Measurements from ENCODE around the gene CTNND1.
A peak's percentile ranks its signal among the peaks of the same experiment; 100 is the strongest.

Gene CTNND1

DNA sequence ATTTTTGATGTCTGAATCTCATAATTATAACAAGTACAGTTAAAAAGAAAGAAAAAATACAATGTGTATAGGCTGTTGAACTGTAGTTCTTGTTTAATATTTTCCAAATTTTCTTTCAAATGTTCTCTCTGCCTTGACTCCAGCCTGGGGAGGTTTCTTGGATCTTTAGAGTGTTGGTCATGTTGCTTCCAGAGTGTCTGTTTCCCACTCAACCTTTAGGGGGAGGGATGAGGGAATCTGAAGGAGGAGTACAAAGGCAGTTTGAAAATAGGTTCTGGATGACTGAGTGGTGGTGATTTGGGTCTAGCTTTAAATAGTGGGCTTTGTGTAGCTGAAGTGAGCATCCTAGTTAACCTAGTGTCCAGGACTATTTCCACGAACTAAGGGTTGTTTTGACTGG lies 2.0 kb downstream of the CTNND1 start:
- no peaks in the 10 kb centered on the region for H3K36me3 ChIP-seq (ENCODE audit: control insufficient read depth, insufficient read depth, low read length)
- no peak overlapping the region for H3K27ac ChIP-seq (ENCODE audit: low read length)
- no peak for DNase-seq (ENCODE audit: low read depth, low spot score)
- H3K4me3 ChIP-seq (ENCODE audit: low read length), result peak overlapping the region; percentile 32; the same call in 1 of the 2 replicates
- H3K27me3 ChIP-seq (ENCODE audit: control insufficient read depth, insufficient read depth, low read length), result no peaks in the 10 kb centered on the region
- H3K9me3 ChIP-seq (ENCODE audit: control insufficient read depth, insufficient read depth, low read length), result no peaks in the 10 kb centered on the region
- peaks cover 2% of the 10 kb centered on the region; the same call in 1 of the 2 replicates for H3K4me1 ChIP-seq (ENCODE audit: control insufficient read depth, insufficient read depth, low read length)
- WGBS (ENCODE audit: insufficient coverage, insufficient read length), result no CpG with 5 or more reads among the region's 1 CpG

DNA sequence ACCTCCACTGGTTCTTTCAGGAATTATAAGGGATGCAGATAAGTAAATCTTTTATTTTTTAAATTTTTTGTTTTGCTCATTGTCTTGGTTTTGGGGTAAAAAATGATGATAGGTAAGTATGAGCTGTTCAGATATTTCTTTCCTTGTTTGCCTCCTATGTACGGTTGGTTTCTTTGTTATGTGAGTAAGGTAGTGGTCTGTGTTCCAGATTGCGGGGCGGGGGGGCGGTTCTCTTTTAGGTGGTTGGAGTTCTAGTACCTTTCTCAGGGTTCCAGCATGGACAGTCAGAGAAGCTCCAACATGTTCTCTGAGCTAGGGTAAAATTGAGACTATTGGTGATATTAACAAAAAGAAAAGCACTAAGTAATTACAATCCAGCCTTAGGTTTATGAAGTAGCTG lies 2.4 kb downstream of the CTNND1 start:
- WGBS (ENCODE audit: insufficient coverage, insufficient read length), result no CpG with 5 or more reads among the region's 4 CpGs
- Histone ChIP-seq H3K4me3 (ENCODE audit: low read length) (peak overlapping the region; percentile 32; the same call in 1 of the 2 replicates), H3K27ac (ENCODE audit: low read length) (no peak overlapping the region)

DNA sequence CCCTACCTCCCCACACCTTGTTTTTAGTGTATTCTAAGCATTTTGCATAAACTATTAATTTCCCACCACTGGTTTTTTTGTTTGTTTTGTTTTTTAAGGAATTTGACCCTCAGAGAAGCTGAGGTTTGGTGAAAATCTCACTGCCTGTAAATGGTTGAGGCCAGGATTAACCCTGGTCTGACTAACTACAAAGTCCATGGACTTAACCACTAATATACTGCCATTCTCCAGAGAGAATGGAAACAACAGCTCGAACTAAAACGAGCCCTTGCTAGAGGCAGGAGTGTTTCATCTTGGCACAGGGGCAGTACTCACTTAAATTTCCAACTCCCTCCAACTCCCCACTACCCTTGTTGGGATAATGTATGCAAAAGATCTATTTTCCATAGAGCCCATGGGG lies 3.0 kb downstream of the CTNND1 start:
- Histone ChIP-seq H3K9me3 (ENCODE audit: control insufficient read depth, insufficient read depth, low read length) (no peaks in the 10 kb centered on the region), H3K27ac (ENCODE audit: low read length) (no peak overlapping the region), H3K27me3 (ENCODE audit: control insufficient read depth, insufficient read depth, low read length) (no peaks in the 10 kb centered on the region), H3K4me3 (ENCODE audit: low read length) (no peak overlapping the region), H3K36me3 (ENCODE audit: control insufficient read depth, insufficient read depth, low read length) (no peaks in the 10 kb centered on the region), H3K4me1 (ENCODE audit: control insufficient read depth, insufficient read depth, low read length) (peaks cover 2% of the 10 kb centered on the region; the same call in 1 of the 2 replicates)
- WGBS (ENCODE audit: insufficient coverage, insufficient read length), result no CpG with 5 or more reads among the region's 2 CpGs
- DNase-seq (ENCODE audit: low read depth, low spot score), result no peak

More for the DNA sequence above, 2.4 kb downstream of the CTNND1 start:
- Histone ChIP-seq H3K27me3 (ENCODE audit: control insufficient read depth, insufficient read depth, low read length) (no peaks in the 10 kb centered on the region), H3K36me3 (ENCODE audit: control insufficient read depth, insufficient read depth, low read length) (no peaks in the 10 kb centered on the region), H3K4me1 (ENCODE audit: control insufficient read depth, insufficient read depth, low read length) (peaks cover 2% of the 10 kb centered on the region; the same call in 1 of the 2 replicates), H3K9me3 (ENCODE audit: control insufficient read depth, insufficient read depth, low read length) (no peaks in the 10 kb centered on the region)
- DNase-seq (ENCODE audit: low read depth, low spot score), result no peak

DNA sequence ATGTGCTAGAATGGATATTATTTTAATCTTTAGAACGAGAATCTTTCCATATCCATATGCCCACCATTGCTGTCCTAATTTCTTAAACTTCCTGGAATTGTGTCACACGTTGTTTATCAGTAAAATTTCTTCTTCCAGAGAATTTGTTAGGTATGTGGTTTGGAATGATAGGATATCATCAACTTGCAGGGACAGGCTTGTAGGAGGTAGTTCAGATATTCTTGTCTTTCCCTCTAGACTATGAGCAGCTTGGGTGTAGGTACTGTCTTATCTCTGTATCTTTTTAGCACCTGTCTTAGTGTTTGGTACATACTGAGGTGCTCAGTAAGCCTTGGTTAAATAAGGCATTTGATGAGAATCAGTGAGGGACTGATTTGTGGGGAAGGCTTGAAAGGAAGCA lies 3.4 kb downstream of the CTNND1 start:
- WGBS (ENCODE audit: insufficient coverage, insufficient read length), result no CpG with 5 or more reads among the region's 2 CpGs
- DNase-seq (ENCODE audit: low read depth, low spot score), result no peak
- no peaks in the 10 kb centered on the region for H3K9me3 ChIP-seq (ENCODE audit: control insufficient read depth, insufficient read depth, low read length)
- H3K27me3 ChIP-seq (ENCODE audit: control insufficient read depth, insufficient read depth, low read length), result no peaks in the 10 kb centered on the region
- no peak overlapping the region for H3K27ac ChIP-seq (ENCODE audit: low read length)
- no peaks in the 10 kb centered on the region for H3K36me3 ChIP-seq (ENCODE audit: control insufficient read depth, insufficient read depth, low read length)
- H3K4me3 ChIP-seq (ENCODE audit: low read length), result no peak overlapping the region
- H3K4me1 ChIP-seq (ENCODE audit: control insufficient read depth, insufficient read depth, low read length), result peaks cover 2% of the 10 kb centered on the region; the same call in 1 of the 2 replicates

DNA sequence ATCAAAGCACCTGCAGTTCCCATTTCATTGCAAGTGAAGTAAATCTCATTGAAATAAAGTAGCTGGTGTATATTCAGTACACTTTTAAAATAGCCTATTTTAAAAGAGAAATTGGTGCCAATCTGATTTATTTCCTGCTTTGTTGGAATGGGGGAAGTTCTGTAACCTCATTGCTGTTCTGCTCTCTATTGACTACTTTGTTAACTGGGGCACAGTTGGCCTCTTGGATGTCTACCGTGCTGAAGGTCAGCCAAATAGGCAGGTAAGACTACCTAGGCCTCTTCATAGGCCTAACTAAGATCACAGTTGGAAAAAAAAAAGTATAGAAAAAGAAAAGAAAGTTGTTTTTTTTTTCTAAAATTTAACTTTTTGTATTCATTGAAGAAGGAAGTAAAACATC lies 9.2 kb downstream of the CTNND1 start:
- H3K27me3 ChIP-seq (ENCODE audit: control insufficient read depth, insufficient read depth, low read length), result no peaks in the 10 kb centered on the region
- H3K9me3 ChIP-seq (ENCODE audit: control insufficient read depth, insufficient read depth, low read length), result no peaks in the 10 kb centered on the region
- no peaks in the 10 kb centered on the region for H3K36me3 ChIP-seq (ENCODE audit: control insufficient read depth, insufficient read depth, low read length)
- H3K4me1 ChIP-seq (ENCODE audit: control insufficient read depth, insufficient read depth, low read length), result 0 out of 2 replicates have a peak, but pooled peaks cover 1% of the 10 kb centered on the region
- H3K27ac ChIP-seq (ENCODE audit: low read length), result no peak overlapping the region
- H3K4me3 ChIP-seq (ENCODE audit: low read length), result no peak overlapping the region
- WGBS (ENCODE audit: insufficient coverage, insufficient read length), result no CpG with 5 or more reads among the region's 1 CpG
- DNase-seq (ENCODE audit: low read depth, low spot score), result no peak

DNA sequence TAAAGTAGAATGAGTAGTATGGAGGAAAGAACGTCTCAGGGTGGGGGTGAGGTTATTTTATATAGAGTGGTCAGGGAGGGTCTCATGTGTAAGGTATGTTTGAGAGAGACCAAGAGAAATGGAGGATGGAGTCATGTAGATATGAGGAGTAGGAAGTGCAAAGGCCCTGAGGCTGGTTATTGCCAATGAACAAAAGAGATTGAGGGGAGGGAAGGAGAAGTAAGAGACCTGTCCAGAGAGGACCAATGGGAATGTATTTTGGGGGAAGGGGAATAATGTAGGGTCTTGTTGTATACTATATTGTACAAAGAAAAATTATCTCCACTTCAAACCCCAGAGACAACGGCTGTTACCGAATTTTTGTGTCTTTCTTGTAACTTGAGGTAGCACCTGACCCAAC lies 9.8 kb downstream of the CTNND1 start:
- WGBS (ENCODE audit: insufficient coverage, insufficient read length), result 100% methylated on average over 1 of the region's 3 CpGs
- DNase-seq (ENCODE audit: low read depth, low spot score), result no peak
- H3K27ac ChIP-seq (ENCODE audit: low read length), result no peak overlapping the region
- no peaks in the 10 kb centered on the region for H3K36me3 ChIP-seq (ENCODE audit: control insufficient read depth, insufficient read depth, low read length)
- peaks cover 3% of the 10 kb centered on the region; the same call in 1 of the 2 replicates for H3K4me1 ChIP-seq (ENCODE audit: control insufficient read depth, insufficient read depth, low read length)
- H3K4me3 ChIP-seq (ENCODE audit: low read length), result no peak overlapping the region
- no peaks in the 10 kb centered on the region for H3K9me3 ChIP-seq (ENCODE audit: control insufficient read depth, insufficient read depth, low read length)
- H3K27me3 ChIP-seq (ENCODE audit: control insufficient read depth, insufficient read depth, low read length), result no peaks in the 10 kb centered on the region

DNA sequence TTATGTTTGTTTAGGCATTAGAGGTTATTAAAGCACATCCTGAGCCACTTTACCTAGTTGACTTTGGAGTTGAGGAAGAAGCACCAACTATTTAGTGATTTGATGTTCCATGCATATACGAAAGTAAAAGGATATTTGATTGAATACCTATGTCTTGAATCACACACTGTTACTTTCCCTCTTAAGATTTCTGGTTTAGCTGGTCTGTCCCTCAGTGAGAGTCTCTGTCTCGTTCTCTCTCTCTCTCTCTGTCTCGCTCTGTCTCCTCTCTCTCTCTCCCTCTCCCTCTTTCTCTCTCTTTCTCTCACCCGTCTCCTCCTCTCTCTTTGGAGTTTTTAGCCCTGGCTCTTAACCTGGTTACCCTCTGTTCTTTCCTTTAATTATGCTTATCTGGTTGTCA lies 11.0 kb downstream of the CTNND1 start:
- DNase-seq (ENCODE audit: low read depth, low spot score), result no peak
- WGBS (ENCODE audit: insufficient coverage, insufficient read length), result no CpG with 5 or more reads among the region's 4 CpGs
- Histone ChIP-seq H3K4me1 (ENCODE audit: control insufficient read depth, insufficient read depth, low read length) (peaks cover 5% of the 10 kb centered on the region; the same call in 1 of the 2 replicates), H3K27me3 (ENCODE audit: control insufficient read depth, insufficient read depth, low read length) (no peaks in the 10 kb centered on the region), H3K4me3 (ENCODE audit: low read length) (no peak overlapping the region), H3K27ac (ENCODE audit: low read length) (no peak overlapping the region), H3K36me3 (ENCODE audit: control insufficient read depth, insufficient read depth, low read length) (no peaks in the 10 kb centered on the region), H3K9me3 (ENCODE audit: control insufficient read depth, insufficient read depth, low read length) (no peaks in the 10 kb centered on the region)

DNA sequence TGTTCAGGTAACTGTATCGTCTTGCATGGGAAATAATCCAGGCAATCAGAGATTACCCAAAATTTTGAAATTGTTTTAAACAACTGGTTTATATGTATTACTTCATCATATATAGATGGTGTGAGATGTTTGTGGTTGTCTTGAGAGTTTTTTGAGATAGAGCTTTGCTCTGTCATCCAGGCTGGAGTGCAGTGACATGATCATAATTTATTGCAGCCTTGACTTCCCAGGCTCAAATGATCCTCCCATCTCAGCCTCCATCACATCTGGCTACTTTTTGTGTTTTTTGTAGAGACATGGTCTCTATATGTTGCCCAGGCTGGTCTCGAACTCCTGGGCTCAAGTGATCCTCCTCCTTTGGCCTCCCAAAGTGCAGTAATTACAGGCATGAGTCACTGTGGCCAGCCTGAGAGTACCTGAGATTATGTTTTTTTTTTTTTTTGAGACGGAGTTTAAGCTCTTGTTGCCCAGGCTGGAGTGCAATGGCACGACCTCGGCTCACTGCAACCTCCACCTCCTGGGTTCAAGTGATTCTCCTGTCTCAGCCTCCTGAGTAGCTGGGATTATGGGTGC lies 11.5 kb downstream of the CTNND1 start:
- H3K27ac ChIP-seq (ENCODE audit: low read length), result no peak overlapping the region
- no peaks in the 10 kb centered on the region for H3K36me3 ChIP-seq (ENCODE audit: control insufficient read depth, insufficient read depth, low read length)
- H3K4me3 ChIP-seq (ENCODE audit: low read length), result no peak overlapping the region
- peaks cover 5% of the 10 kb centered on the region; the same call in 1 of the 2 replicates for H3K4me1 ChIP-seq (ENCODE audit: control insufficient read depth, insufficient read depth, low read length)
- no peaks in the 10 kb centered on the region for H3K27me3 ChIP-seq (ENCODE audit: control insufficient read depth, insufficient read depth, low read length)
- DNase-seq (ENCODE audit: low read depth, low spot score), result no peak
- H3K9me3 ChIP-seq (ENCODE audit: control insufficient read depth, insufficient read depth, low read length), result no peaks in the 10 kb centered on the region
- WGBS (ENCODE audit: insufficient coverage, insufficient read length), result no CpG with 5 or more reads among the region's 5 CpGs

DNA sequence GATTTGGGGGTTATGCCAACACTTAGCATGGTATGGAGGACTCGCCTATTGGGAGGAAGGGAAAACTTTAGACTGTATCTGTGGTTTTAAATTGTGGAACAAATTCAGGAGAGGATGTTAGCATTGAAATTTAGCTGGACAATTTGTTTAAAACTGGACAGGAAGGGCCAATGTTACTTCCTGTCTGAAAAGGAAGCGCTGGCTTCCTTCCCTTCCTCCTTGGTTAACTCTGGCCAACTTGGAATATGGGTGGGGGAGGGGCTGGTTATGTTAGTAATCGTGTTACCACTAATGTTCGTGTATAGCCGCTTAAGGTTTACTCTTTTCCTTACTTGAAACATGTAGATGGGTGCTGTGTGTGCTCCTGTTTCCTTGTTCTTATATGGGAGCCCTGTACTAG lies 13.9 kb downstream of the CTNND1 start:
- Histone ChIP-seq H3K9me3 (ENCODE audit: control insufficient read depth, insufficient read depth, low read length) (no peaks in the 10 kb centered on the region), H3K4me1 (ENCODE audit: control insufficient read depth, insufficient read depth, low read length) (peaks cover 9% of the 10 kb centered on the region; the same call in 1 of the 2 replicates), H3K27ac (ENCODE audit: low read length) (no peak overlapping the region), H3K4me3 (ENCODE audit: low read length) (no peak overlapping the region), H3K27me3 (ENCODE audit: control insufficient read depth, insufficient read depth, low read length) (no peaks in the 10 kb centered on the region), H3K36me3 (ENCODE audit: control insufficient read depth, insufficient read depth, low read length) (no peaks in the 10 kb centered on the region)
- WGBS (ENCODE audit: insufficient coverage, insufficient read length), result no CpG with 5 or more reads among the region's 5 CpGs
- no peak for DNase-seq (ENCODE audit: low read depth, low spot score)

DNA sequence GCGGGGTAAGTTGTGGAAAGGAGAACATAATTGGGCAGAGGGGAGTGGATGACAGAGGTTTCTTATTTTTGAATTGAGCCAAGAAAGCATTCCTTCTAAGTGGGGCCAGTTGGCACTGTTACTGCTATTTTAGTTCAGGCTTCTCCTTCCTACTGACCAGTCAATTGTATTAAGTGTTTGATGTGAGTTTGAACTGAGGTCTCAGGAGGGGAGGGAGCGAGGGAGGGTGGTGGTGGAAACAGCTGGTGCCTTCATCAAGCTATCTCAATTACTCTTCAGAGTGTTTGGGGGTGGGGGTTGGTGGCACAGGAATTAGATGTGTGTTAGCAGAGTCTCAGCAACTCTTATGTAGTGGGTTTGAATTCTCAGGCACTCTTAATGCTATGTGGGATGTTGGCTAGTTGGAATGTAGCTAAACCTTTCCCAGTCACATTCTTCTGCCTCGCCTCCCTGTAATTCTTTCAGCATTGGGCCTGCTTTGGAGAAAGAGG lies 14.5 kb downstream of the CTNND1 start:
- Histone ChIP-seq H3K4me1 (ENCODE audit: control insufficient read depth, insufficient read depth, low read length) (peaks cover 10% of the 10 kb centered on the region; the same call in 1 of the 2 replicates), H3K9me3 (ENCODE audit: control insufficient read depth, insufficient read depth, low read length) (no peaks in the 10 kb centered on the region), H3K27ac (ENCODE audit: low read length) (no peak overlapping the region), H3K36me3 (ENCODE audit: control insufficient read depth, insufficient read depth, low read length) (no peaks in the 10 kb centered on the region), H3K27me3 (ENCODE audit: control insufficient read depth, insufficient read depth, low read length) (no peaks in the 10 kb centered on the region), H3K4me3 (ENCODE audit: low read length) (no peak overlapping the region)
- no CpG with 5 or more reads among the region's 3 CpGs for WGBS (ENCODE audit: insufficient coverage, insufficient read length)
- DNase-seq (ENCODE audit: low read depth, low spot score), result no peak
